ENCODE results near the gene DEFB129.

Gene DEFB129

DNA sequence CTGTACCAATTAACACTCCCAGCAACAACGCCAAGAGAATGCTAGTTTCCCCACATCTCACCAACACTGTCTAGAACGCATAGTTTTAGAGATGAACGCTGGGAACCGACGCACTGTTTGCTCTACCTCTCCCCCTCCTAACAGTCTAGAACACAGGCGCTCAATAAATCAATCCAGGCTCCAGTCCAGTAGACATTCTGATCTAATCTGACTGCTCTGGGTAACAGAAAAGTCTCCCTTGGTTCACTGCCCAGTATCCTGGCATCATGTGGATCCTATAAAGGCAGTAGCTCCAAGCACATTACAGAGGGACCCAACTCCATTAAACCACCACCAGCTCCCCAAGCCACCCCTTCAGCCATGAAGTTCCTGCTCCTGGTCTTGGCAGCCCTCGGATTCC, 30.4 kb downstream of the DEFB129 start, which contains the start of gene DEFB132:
TSS of gene DEFB132 (plus strand) at position 306 of the 400 bp plus-strand sequence. CDS start at position 361, 55 bp downstream.
- DNase-seq: no peak

DNA sequence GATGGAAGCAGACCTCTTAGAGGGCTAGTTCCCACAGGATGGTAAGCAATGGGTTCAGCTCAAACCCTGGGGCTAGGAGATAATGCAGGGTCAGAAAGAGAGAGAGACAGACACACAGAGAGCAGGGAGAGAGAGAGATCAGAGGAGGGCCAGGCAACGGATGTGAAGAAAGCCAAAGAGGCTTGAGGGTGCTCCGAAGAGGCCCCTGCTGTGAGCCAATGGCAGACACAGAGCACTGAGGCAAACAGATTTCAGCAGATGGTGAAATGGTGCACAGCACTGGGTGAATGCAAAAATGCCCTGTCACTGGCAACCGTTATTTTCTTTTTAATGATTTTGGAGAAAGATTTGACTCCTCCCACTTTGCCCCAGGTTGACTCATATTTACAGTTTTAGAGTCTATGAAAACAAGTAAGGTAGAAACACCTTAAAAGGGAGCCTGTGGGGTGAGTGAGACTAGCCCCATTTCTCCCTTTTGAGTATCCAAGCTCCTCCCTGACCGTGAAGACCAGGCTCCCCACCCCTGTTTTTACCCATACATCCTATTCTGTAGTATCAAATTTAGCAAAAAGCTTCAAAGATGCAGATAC, 31.3 kb downstream of the DEFB129 start:
- DNase-seq: no peak

DNA sequence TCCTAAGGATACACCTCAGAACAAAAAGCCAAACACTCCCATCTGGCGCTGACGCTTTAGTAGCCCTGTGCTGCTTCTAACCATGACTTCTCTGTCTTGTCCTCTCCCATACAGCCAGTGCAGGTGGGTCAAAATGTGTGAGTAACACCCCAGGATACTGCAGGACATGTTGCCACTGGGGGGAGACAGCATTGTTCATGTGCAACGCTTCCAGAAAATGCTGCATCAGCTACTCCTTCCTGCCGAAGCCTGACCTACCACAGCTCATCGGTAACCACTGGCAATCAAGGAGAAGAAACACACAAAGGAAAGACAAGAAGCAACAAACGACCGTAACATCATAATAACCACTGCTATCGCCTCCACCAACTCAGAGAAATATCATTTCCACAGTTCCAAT, 31.9 kb downstream of the DEFB129 start:
- no peak for DNase-seq

DNA sequence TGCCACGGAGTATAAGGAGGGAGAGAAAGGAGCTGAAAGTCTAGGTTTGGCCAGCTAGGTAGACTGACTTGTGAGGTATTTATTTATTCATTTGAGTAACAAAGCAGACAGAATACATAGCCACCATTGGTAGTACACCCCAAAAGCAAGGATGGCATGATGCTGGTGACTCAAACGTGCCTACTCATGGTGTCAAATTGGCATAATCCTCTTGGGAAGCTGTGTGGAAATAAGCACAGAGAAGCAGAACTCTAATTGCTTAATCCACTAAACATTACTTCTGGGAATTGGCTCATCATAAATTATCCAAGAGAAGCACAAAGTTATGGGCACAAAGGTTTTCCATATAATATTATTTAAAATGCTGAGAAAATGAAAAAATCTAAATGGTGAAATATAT, 32.9 kb downstream of the DEFB129 start:
- no peak for DNase-seq

DNA sequence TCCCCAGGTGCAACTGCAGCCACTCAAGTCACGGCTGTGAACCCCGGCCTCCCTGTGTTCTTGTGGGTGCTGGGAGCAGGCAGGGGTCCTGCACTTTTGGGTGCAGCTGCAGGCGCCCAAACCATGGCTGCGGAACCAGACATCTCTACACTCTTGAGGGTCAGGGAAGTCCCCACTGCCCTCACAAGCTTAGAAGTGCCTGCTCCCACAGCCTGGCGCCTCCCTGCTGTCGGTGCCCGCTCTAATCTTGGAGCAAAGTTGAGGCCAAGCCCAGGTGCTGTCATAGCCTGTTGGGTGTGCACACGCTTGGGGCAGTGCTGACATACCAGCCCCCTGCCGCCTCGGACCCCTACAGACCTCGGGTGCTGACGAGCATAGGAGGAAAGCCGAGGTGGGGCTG, 36.6 kb downstream of the DEFB129 start:
- DNase-seq: no peak

DNA sequence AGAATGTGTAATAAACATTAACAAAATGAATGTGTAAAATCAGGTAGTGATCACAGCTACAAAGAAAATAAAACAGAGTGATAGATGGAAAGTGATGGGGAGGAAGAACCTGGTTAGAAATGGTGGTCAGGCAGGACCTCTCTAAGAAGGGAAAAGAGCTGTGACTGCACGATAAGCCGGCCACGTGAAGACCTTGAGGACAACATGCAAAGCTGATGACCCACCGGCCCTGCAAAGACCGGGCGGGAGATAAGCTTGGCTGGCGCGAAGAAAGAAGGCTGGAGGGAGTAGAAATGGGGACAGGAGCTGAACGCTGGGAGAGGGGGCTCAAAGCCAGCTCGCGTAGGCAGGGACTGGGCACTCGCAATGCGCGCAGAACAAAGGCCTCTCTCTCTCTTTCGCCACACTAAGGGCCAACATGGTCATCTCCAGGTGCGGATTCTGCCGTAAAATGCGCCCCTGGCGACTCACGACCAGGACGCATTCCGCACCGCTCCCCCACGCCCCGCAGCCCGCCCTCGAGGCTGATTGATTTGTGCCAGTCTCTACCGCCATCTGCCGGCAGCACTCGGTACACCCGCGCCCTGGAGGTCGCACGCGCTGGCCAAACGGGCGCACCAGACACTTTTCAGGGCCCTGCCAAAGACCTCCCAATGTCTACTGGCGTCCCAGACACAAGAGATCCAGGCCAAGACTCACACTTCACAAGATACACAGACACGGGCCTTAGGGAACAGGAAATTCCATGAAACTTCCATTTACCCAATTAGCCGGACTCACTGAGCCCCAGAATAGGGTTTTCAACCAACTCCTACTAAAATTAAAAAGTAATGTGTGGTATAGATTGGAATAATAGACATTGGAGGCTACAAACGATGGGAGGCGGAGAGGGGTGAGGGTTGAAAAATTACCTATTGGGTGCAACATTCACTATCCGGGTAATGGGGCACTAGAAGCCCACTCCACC, 39.8 kb downstream of the DEFB129 start:
- peak; percentile 90 for DNase-seq

DNA sequence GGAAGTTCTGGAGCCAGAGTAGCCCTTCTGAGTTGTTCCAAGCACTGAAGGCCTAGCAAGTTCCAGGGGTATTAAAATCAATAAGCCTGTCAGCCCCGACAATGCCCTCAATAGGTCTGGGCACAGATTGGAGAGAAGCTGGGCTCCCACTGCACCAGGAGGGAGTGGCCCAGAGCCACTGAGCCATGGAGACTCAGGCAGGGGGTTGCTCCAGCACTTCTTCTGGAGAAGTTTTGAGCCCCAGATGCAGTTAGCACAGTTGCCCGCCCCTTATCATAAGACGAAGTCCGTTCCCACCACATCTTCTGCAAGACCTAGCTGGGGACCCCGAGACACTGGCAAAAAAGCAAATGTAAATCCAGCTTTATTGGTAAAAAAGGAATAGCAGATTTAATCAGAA, 43.5 kb downstream of the DEFB129 start:
- no peak for DNase-seq

DNA sequence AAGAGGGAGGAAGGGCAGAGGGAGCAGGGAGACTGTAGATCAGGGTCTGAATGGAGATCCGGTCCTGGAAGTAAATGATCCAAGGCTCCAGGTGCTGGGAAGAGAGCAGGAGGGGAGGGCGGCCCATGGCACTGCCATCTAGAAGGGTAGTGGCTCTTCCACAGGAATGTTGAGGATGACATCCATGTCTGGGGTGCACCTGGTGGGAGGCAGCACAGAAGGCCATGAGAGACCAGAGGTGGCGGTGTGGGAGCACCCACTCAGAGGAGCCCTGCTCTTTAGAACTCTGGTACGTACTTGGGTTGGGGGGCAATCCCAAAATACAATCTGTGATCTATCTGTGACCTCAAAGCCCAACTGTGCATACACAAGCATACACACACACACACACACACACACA, 44.0 kb downstream of the DEFB129 start:
- no peak for DNase-seq

DNA sequence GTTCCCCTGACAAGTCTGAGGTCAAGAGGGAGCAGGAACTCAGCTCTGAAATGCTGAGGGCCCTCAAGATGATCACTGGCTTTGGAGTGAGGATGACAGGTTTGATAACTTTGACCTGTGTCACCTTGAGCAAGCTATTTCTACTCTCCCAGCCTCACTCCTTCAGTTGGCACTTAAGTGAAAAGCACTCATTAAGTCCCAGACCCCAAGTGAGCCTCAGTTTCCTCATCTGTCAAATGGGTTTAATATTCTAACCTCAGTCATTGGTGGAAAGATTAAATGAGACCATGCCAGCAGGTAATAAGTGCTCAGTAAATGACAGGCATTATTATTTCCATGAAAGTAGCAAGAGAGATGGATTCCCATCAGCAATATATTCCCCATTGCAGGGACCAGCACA, 44.5 kb downstream of the DEFB129 start:
- no peak for DNase-seq

DNA sequence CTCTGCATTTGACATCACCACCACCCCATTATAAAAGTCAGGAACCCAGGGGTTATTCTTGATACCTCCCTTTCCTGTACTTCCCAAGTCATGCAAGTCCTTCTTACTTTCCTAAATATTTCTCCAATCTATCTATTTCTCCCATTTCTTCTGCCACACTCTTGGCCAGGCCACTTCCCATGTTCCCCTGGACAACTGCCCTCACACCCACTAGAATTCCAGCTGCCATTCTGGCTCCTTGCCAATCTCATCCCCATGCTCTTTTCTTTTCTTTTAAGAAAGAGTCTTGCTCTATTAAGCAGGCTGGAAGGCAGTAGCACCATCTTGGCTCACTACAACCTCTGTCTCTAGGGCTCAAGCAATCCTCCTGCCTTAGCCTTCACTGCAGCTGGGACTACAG, 45.7 kb downstream of the DEFB129 start:
- no peak for DNase-seq

DNA sequence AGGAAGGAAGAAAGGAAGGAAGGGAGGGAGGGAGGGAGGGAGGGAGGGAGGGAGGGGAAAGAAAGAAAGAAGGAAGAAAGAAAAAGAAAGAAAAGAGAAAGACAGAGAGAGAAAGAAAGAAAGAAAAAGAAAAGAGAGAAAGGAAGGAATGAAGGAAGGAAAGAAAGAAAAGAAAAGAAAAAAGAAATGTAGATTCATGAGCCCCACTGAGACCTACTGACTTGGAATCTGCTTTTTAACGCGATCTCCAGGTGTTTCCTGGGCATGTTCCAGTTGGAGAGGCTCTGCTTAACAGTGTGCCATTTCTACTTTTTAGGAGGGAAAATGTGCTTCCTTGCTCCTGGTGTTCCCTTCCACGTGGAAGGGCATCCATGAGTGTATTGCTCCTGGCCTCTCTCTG, 46.8 kb downstream of the DEFB129 start:
- no peak for DNase-seq

DNA sequence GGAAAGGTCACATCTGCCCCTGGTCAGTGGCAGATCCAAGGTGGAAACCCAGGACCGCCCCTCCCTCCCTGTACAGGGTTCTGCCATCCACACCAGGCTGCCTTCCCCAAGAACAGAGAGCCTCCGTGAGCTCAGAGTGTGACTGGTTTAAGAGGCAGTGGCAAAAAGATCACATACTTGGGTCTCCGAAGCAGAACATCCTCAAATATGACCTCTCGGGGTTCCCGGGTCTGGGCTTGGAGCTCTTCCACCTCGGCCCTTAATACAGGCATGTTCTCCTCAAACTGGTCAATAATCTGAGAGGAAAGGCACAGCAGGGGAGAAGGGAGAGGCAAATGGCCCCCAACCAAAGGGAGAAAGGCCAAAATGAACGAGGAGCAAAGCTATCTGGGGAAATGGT, 48.7 kb downstream of the DEFB129 start:
- no peak for DNase-seq

DNA sequence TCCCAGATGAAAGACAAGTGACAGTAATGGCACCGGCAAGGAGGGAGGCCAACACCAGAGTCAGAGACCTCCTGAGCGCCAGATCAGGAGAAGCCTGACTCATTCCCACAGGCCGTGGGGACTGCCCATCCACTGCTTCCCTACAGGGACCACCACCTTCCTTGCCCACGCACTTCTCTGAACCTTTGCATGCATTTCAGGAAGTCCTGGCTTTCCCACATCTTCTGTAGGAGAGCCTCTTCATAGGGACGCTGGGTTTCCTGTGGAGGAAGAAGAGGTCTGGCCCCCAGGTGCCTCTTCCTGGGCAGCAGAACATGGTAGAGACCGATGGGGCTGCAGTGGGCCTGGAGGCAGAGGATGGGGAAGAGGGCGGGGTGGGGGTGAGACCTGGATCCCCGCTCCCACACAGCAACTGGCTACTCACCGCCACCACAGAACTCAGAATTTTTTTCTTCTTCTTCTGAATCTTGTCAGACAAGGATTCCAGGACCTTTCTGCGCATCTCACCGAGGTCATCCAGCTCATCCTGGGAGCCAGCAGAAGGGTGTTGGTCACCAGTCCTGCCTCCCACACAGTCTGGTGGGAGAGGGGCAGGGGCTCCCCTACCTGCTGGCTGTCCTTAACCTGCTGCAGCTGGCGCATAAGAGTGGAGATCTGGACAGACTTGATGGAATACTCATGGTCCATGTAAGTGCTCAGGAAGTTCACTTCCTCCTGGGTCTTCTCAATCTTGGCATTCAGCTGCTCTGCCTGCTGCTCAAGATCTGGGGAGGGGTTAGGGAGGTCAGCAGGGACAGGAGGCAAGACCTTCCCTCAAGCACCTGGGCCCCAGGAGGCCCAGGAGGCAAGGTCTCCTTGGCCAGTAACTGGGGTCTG, 49.8 kb downstream of the DEFB129 start:
- DNase-seq: no peak

DNA sequence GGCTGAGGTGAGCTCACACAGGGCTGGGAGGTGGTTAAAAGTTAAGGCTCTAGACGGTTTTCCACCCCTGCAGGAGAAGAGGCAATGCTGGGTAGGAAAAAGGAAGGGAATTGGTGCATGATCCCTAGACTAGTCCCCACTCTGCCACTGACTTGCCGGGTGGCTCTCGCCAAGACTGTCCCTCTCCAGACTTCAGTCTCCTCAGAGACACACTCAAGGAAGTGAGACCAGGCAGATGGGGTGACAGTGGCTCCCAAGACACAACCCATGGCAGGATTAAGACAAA, 50.4 kb downstream of the DEFB129 start:
- no peak for DNase-seq

DNA sequence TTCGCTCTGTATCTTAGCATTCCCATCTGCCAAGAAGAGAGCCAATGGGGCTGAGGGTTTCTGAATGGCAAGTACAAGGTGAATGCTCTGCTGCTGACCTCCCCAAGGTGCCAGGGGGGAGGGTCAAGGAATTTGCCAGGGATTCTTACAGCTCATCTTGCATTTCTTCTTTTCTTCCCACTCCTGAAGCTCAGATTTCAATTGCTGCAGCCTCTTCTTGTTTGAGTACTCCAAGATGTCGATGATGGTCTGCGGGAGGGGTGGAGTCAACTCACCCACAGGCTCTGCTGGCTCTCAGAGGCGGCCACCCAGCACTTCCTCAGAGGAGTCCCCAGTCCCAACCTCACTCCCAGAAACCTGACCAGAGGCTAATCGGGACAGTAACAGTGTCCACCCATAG, 51.1 kb downstream of the DEFB129 start:
- no peak for DNase-seq

DNA sequence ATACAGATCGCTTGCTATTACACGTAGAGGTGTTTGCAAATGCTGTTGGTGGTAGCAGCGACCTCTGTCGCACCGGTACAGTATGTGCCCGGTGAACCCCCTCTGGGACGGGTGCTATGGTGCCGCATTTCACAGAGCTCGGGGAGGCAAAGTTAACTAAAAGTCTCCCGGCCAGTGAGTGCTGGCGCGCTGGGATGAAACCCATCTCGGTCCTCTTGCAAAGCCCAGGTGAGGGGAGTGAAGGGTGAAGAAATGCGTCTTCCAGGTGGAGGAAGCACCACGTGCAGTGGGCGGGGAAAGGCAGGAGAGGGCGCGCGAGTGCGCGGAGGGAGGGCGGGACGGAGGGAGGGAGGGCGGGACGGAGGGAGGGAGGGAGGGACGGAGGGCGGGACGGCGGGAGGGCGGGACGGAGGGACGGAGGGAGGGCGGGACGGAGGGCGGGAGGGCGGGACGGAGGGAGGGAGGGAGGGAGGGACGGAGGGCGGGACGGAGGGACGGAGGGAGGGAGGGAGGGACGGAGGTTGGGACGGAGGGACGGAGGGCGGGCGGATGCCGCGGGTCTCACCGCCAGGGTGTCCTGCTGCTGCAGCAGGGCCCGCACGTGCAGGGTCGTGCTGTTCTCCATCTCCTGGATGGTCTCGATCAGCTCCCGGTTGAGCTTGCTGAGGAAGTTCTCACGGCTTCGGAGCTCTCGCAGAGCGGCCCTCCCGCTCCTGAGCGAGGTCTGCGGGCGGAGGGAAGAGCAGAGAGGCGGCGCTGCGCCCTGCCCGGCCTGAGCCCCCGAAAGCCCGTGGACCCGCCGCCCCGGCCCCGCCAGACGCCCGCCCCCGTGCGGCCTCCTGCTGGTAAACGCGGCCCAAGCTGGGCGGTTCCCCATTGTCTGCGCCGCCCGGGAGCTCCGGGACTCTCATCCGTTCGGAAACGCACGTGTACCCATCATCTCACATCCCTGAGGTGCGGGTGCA, 51.8 kb downstream of the DEFB129 start:
- DNase-seq: no peak
